ENCODE data around the gene NUDT4. TPM values are rescaled to one million over a fixed set of nuclear protein-coding genes. Genes with fewer than 3 reads are reported as not detected.

The NUDT4 gene
- total and polyA plus RNA-seq, 2 donors (not counting 3 experiments of a cell fraction or from before 2014, with no cell fraction given), result 76.0 to 161 TPM

- no peak for DNase-seq (ENCODE audit: low read depth, low spot score)
- Histone ChIP-seq H3K79me2 (ENCODE audit: control insufficient read depth, insufficient read depth, low read length) (peaks cover 21% of the 10 kb centered on the region), H3K36me3 (ENCODE audit: control insufficient read depth in 2 of 2, extremely low read depth in 1 of 2, insufficient read depth in 2 of 2, low read length in 2 of 2) (peaks cover under 1 to 9% of the 10 kb centered on the region in 2 experiments), H3K27ac (ENCODE audit: insufficient read depth, low read depth, low read length) (no peak overlapping the region), H3K9me3 (replicated peaks; ENCODE audit: control insufficient read depth, insufficient read depth, low read length) (no peaks in the 10 kb centered on the region), H3K4me3 (replicated peaks in 1 of 3; ENCODE audit: insufficient read depth in 1 of 3, low read depth in 1 of 3, low read length in 3 of 3) (no peak overlapping the region), H3K9me1 (replicated peaks; ENCODE audit: control insufficient read depth, extremely low read depth, insufficient read depth, low read length) (peaks cover 3% of the 10 kb centered on the region), H4K20me1 (replicated peaks; ENCODE audit: control insufficient read depth, extremely low read depth, insufficient read depth, low read length) (no peaks in the 10 kb centered on the region), H3K9ac (replicated peaks; ENCODE audit: extremely low read depth, insufficient read depth, low read length) (no peak overlapping the region), H2AFZ (ENCODE audit: low read depth, low read length) (no peak overlapping the region), H3K27me3 (ENCODE audit: control insufficient read depth in 2 of 2, insufficient read depth in 2 of 2, low read length in 2 of 2) (no peaks in the 10 kb centered on the region), H3K4me2 (ENCODE audit: insufficient read depth, low read length) (no peak overlapping the region), H3K4me1 (ENCODE audit: control insufficient read depth, extremely low read depth, insufficient read depth, low read length) (peaks cover 24% of the 10 kb centered on the region)
- POLR2A ChIA-PET, result interaction anchor here (0.5 kb wide), 1 partner anchor 18 kb away, joined by 7 read pairs; no protein-coding TSS in a partner anchor
- intact Hi-C loops (cut with micrococcal nuclease), result no loop called here
- CTCF ChIA-PET, result interaction anchor here (0.9 to 3.0 kb wide), 2 partner anchors 422 to 693 kb away, joined by 3 to 10 read pairs; no protein-coding TSS in a partner anchor
- no peak for FAIRE-seq
- dilution Hi-C loops (cut with MboI; ENCODE audit: extremely low pct_ligation_motif_present, low sequenced_read_pairs), result no loop called here
- BruUV-seq (replicated peaks), result no TSS peak
- TF ChIP-seq EZH2 (IDR thresholded peaks at IDR 0.05; ENCODE audit: borderline replicate concordance, low read depth, low read length, severe bottlenecking), result no peak
- peak; percentile 68 for TF ChIP-seq POLR2A (IDR thresholded peaks at IDR 0.05; ENCODE audit: low read depth, low read length)
- no peak for TF ChIP-seq CTCF (IDR thresholded peaks at IDR 0.05; ENCODE audit: extremely low read depth in 1 of 2, insufficient read depth in 1 of 2, low read depth in 1 of 2, low read length in 2 of 2)
- peak; percentile 8 for TF ChIP-seq GATA2 (IDR thresholded peaks at IDR 0.05; ENCODE audit: insufficient read depth, insufficient read length, low read depth, low read length)
- TF ChIP-seq MYC (IDR thresholded peaks at IDR 0.05; ENCODE audit: low read depth, low read length), result no peak
- no peak for TF ChIP-seq FOS (IDR thresholded peaks at IDR 0.05; ENCODE audit: borderline replicate concordance, insufficient read depth, low read length)
- no peak for TF ChIP-seq MAX (IDR thresholded peaks at IDR 0.05; ENCODE audit: insufficient read depth, insufficient read length)
- peak; percentile 19 for TF ChIP-seq POLR2AphosphoS5 (IDR thresholded peaks at IDR 0.05; ENCODE audit: insufficient read depth, low read depth, low read length)
- no peak for TF ChIP-seq JUN (IDR thresholded peaks at IDR 0.05; ENCODE audit: borderline replicate concordance, insufficient read depth, insufficient read length, low read depth)
These were observed 31.1 kb downstream of the NUDT4 start for GRCh38 chr12:93408813-93409212.
